ENCODE results near the gene EGLN1. TPM values are rescaled to one million over a fixed set of nuclear protein-coding genes. Genes with fewer than 3 reads are reported as not detected.
A peak's percentile ranks its signal among the peaks of the same experiment; 100 is the strongest.

Gene EGLN1
- polyA plus RNA-seq, 10 donors, result 37.6 to 61.8 (median 50.5) TPM

- no peak for DNase-seq
Measured at GRCh38 chr1:231423648-231424047, 1.6 kb upstream of the EGLN1 start.

DNA sequence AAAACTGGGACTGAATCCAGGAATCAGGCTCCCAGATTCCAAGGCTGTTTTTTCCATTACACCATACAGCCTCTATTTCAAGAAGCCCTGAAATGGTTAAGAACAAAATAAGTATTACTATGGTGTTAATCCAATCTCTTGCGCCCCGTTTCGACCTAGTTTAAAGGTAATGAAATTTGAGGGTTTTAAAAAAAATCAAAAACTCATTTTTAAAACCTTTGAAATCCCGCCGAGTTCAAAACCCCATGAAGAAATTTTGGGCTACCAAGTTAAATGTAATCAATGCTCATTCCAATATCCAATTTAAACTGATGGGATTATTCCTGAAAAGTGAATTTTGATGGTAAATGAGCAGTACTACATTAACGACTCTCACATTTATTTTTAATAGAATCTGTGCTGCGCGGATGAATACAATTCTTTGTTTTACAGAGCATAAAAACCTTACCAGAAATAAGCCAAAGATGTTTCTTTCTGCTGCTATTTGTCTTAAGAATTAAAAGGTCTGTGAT, 767 bp upstream of the EGLN1 start:
- no peak for DNase-seq

DNA sequence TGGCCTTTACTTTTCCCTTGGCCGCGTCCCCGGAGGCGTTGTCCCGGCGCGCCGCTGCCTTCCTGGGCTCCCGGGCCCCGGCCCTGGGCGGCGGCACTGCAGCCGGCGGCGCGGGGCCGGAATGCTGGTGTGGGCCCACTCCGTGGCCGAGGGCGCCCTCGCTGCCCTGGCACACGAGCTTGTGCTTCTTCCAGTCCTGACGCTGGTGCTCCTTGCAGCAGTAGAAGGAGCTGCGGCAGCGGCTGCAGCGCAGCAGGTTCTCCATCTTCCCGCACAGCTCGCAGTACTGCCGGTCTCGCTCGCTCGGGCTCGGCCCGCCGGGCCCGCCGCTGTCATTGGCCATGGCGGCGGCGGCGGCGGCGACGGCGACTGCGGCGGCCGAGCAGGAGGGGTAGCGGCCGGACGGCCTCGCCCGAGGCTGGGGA, 529 bp downstream of the EGLN1 start:
- DNase-seq, result peak in 2 of 3 donors; percentile 40 to 43

DNA sequence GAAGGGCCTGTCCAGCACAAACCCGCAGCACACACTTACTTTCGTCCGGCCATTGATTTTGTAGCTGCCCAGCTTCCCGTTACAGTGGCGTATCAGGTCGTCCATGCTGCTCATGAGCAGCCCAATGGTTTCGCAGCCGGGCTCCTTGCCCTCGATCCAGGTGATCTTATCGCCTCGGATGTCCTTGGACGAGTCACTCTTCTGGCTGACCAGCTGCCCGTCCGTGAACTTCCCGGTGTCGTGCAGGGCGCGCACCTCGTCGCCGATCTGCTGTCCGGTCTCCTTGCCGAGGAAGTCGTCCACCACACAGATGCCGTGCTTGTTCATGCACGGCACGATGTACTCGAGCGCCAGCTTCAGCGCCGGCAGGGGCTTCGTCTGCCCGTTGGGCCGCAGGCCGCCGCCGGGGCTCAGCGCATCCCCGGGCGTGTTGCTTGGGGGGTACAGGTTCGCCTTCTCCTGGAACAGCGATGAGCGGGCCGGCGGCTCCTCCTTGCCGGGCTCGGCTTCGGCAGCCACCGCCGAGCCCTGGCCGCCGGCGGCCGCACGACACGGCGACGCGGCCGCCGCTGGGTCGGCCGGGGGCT, 1.0 kb downstream of the EGLN1 start:
- DNase-seq, result peak; percentile 33 to 87 (median 44)

GRCh38 chr1:231420299-231420958, 1.7 kb downstream of the EGLN1 start:
- peak in 1 of 3 donors; percentile 64 for DNase-seq

GRCh38 chr1:231419738-231420298, 2.3 kb downstream of the EGLN1 start:
- no peak for DNase-seq

DNA sequence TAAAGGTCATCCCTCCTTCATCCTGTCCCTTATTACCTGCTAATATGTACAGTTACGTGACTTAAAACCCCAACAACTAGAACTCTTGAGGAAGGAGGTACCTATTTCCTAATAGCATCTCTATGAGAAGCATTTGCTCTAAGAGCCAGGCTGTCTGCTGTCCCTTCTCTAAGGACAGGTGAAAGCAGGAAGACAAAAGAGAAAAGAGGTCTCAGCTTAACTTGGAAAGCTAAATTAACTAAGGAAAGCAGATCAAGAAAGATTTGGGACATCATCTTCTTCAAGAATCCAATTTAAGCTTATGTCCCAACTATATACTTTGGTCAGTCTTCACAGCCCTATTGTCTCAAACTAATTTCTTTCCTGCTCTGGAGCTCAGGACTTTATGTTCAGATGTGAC, 2.9 kb downstream of the EGLN1 start:
- DNase-seq, result no peak

DNA sequence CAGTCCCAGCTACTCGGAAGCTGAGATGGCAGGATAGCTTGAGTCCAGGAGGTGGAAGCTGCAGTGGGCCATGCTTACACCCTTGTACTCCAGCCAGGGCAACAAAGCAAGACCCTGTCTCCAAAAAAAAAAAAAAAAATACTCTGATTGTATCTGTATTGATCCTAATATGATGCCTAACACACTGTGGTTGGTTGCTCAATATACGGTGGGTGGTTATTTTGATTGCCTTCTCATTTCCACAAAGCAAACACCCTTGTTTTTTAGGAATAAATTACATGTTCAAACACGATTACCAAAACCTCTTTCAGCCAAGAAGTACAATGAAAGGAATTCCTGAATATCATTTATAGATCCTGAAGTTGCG, 3.4 kb downstream of the EGLN1 start:
- DNase-seq, result no peak

- no peak for DNase-seq
Measured at GRCh38 chr1:231418101-231418740, 3.9 kb downstream of the EGLN1 start.

DNA sequence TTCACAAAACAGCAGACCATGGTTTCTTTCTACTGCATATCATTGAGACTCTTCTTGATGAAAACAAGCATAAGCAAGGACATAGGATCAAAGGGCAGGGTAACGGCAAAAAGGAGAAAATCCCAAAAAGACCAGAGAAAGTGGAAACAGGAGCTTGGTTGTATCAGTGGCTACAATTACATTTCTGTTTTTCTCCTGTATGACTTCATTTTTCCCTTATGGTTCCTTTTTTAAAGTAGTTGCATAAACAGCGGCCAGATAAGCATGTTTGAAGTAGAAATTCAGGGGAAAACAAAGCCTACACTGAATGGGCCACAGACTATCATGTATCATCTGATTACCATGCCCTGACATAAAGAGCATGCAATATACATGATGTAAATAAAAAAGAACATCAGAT, 4.6 kb downstream of the EGLN1 start:
- no peak for DNase-seq

DNA sequence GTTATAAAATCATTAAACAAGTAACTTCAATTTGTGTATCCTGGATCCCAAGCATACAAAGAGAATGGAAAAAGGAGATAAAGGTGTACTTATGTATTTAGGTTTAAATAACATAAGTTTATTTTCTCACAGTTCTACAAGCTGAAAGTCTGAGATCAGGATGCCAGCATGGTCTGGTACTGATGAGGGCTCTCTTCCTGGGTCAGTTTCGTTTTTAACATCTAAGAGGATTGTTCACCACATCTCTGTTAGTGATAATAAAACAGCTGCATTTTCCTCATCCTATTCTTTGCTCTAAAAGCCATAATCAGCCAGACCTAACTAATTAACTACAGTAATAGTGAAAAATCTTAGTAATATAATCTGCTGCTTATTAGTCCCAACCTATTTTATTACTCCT, 5.2 kb downstream of the EGLN1 start:
- DNase-seq, result no peak

GRCh38 chr1:231415018-231415583, 7.0 kb downstream of the EGLN1 start:
- DNase-seq, result no peak

- DNase-seq, result no peak
Measured at GRCh38 chr1:231414260-231415016, 7.6 kb downstream of the EGLN1 start.

- DNase-seq, result no peak
Measured at GRCh38 chr1:231413749-231414082, 8.4 kb downstream of the EGLN1 start.

DNA sequence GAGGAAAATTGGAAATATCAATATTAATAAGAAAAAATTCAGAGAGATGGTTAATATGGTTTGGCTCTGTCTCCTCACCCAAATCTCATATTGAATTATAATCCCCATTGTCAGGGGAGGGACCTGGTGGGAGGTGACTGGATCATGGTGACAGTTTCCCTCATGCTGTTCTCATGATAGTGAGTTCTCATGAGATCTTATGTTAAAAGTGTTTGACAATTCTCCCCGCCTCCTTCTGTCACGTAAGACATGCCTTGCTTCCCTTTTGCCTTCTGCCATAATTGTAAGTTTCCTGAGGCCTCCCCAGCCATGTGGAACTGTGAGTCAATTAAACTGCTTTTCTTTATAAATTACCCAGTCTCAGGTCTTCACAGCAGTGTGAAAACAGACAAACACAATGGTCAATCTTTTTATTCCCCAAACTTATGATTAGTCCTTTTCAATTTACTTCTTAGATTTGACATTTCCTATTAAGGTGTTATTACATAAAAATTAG, 11.0 kb downstream of the EGLN1 start:
- no peak for DNase-seq

- no peak for DNase-seq
Measured at GRCh38 chr1:231410036-231410612, 12.0 kb downstream of the EGLN1 start.

DNA sequence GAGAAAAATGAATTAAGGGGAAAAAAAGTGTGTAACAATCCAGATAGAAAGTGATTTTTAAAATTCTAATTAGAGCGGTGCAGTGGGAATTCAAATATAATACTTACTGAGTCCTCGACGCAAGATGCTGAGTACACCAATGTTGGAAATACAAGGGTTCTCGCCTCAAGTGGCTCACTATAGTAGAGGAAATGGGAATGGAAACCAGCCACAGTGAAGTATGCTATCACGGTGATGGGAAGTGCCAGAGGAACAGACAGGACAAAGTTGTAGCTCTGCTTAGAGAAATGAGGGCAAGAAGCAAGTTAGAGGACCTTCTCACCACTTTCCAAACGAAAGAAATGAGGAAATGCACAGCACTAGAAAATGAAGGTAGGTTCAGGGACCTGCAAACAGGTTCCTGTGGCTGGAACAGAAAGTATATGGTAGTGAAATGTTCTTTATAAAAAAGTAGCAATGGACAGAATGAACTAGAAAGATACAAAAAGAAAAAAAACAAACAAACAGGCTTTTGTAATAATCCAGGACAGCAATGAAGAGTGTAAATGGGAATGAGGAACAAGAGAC, 13.5 kb downstream of the EGLN1 start:
- DNase-seq, result no peak

DNA sequence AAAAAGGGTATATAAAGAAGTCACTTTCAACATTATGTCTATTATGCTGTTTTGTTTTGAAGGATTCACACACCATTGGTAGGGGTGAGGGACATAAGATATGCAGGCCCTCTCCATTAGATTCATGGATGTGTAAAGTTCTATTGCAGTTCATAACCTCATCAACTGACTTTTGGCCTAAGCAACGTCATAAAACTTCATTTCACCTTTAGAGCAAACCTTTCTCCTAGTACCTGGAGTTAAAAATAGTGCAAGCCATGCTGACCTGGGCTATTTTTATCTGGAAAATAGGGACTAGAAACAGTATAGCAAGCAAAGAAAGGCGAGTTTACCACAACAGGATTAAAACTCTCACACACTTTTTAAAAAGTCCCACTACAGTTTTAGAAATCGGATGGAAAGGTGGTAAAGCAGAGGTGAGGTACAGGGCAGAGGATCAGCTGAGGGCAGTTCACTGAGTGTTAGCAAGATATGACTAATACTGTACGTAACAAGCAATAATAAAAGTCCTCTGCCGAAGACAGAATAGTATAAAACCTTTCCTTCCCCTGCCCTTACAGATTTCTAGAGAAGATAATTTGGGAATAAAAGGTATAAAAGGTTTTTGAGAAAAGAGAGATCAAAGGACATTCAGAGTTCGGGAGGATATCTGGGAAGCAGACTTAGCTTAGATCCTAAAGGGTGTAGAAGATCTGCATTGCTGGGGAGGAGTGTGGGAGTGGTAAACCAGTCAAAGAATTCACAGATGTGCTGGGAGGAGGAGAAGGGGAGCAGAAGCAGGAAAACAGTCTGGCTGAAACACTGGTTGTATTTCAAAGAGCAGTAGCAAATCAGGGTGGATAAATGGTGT, 14.3 kb downstream of the EGLN1 start:
- no peak for DNase-seq

DNA sequence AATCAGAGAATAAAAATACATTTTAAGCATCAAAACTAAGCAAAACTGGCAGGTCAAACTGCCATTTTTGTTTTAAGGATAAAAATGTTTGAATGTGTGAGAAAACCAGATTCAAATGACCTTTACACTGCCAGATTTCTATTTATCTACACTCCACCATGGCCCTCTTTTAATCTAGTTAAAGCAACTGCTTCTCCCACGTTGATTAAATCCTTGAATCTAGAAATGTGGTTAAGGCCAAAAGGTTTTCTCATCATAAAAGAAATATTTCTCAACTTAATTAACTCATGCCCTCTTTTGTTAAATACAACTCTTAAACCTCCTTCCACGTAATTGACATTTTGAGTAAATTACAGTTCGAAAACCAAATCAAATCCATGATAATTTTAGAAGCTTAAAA, 15.0 kb downstream of the EGLN1 start:
- no peak for DNase-seq

DNA sequence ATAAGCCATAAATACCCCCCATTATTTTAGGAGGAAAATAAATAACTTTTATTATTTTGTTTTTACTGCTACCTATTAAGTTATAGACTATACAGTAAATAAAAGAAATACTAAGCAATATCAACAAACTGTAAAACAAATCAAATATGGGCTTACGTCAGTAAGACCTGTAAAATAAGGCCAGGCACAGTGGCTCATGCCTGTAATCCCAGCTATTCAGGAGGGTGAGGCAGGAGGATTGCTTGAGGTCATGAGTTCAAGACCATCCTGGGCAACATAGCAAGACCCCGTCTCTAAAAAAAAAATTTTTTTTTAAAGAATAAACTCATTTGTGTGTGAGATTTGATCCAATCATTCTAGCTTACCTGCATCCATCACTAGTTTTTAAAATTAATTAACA, 17.8 kb downstream of the EGLN1 start:
- DNase-seq, result no peak
